ENCODE results near the gene KIF21A.
A peak's percentile ranks its signal among the peaks of the same experiment; 100 is the strongest.

Gene KIF21A

DNA sequence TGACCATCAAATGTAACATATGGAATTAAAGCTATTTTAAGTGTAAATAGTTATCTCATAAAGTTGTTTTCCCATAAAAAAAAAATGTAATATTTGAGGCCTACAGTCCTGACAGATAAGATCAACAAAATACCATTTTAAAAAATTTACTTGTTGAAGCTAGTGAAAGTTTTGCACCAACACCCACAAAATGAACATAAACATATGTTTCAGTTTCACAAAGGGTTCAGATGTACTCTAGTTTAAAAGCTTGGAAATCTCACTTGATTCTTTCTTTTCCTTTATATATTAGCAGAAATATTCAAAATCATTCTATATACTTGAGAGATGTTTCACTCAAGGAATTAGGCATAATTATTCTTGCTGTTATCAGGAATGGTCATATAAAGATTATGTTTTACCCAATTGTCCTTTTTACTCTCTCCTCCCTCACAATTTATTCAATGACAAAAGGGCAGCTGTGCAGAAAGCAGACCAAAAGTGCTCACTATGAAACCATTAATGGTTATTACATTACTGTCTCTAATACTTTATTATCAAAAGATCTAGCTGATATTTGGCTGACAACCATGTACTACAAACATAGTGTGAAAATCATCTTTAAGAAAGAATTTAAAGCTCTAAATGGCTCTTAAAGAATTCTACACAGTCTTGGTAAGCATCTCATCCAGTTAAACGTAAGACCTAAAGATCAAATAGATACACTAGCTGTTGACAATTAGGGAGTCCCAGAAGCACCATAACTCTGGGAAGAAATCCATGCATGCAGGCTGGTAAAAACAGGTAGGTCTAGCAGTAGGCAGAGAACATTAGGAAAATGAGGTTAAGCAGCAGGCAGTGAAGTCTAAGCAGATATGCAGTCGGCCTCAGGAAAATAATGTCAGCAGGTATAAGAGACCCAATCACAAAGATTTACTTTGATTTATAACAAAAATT, 28.8 kb downstream of the KIF21A start:
- Histone ChIP-seq H3K4me1 (ENCODE audit: control insufficient read depth, insufficient read depth, low read length) (no peaks in the 10 kb centered on the region), H3K36me3 (ENCODE audit: control insufficient read depth, insufficient read depth, low read length) (no peaks in the 10 kb centered on the region), H3K4me3 (ENCODE audit: insufficient read depth, low read depth, low read length) (no peak overlapping the region), H3K9me3 (ENCODE audit: control insufficient read depth, low read length) (no peaks in the 10 kb centered on the region), H3K27ac (ENCODE audit: insufficient read depth, low read depth, low read length, poor library complexity, severe bottlenecking) (no peak overlapping the region), H3K27me3 (ENCODE audit: control insufficient read depth, insufficient read depth, low read length, poor library complexity, severe bottlenecking) (no peaks in the 10 kb centered on the region)
- 84 to 95% methylated on average over 2 of the region's 2 CpGs for WGBS, 2 experiments

DNA sequence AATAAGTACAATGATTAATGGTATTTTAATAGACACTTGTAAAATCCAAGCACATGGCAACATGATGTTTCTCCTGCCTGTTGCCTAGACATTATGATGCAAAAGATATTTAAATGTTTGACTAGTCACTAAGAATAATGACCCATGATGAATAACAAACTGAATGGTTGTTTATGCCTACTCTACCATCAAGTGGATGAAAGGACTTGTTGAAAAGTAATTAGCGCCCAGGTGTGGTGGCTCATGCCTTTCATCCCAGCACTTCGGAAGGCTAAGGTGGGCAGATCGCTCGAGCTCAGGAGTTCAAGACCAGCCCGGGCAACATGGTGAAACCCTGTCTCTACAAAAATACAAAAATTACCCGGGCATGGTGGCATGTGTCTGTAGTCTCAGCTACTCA, 30.7 kb downstream of the KIF21A start:
- no peaks in the 10 kb centered on the region for H3K4me1 ChIP-seq (ENCODE audit: control insufficient read depth, insufficient read depth, low read length)
- H3K4me3 ChIP-seq (ENCODE audit: insufficient read depth, low read depth, low read length), result no peak overlapping the region
- no peaks in the 10 kb centered on the region for H3K27me3 ChIP-seq (ENCODE audit: control insufficient read depth, insufficient read depth, low read length, poor library complexity, severe bottlenecking)
- no peaks in the 10 kb centered on the region for H3K9me3 ChIP-seq (ENCODE audit: control insufficient read depth, low read length)
- H3K27ac ChIP-seq (ENCODE audit: insufficient read depth, low read depth, low read length, poor library complexity, severe bottlenecking), result no peak overlapping the region
- H3K36me3 ChIP-seq (ENCODE audit: control insufficient read depth, insufficient read depth, low read length), result no peaks in the 10 kb centered on the region
- WGBS, 2 experiments, result 91 to 94% methylated on average over 6 of the region's 6 CpGs

DNA sequence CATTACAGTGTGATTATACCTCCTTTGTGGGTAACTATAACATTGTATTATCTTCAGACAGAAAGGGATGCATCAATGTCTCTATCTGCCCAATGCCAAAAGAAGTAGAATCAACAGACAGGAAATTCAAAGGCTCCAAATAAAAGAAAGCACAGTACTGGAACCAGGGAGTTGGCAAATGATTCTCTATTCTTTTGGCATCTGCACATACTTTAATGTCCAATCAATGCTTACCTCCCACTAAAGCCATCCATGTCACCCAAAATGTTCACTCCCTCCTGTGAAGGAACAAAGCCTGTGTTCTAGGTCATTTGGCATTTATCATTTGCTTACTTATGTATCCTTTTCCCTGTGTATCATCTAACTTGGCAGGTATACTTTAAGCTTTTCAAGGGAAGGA, 36.7 kb downstream of the KIF21A start:
- H3K9me3 ChIP-seq (ENCODE audit: control insufficient read depth, low read length), result no peaks in the 10 kb centered on the region
- no peaks in the 10 kb centered on the region for H3K27me3 ChIP-seq (ENCODE audit: control insufficient read depth, insufficient read depth, low read length, poor library complexity, severe bottlenecking)

GRCh38 chr12:39405580-39405979, 37.3 kb downstream of the KIF21A start:
- Histone ChIP-seq H3K27ac (ENCODE audit: insufficient read depth, low read depth, low read length, poor library complexity, severe bottlenecking) (no peak overlapping the region), H3K4me3 (ENCODE audit: insufficient read depth, low read depth, low read length) (no peak overlapping the region), H3K36me3 (ENCODE audit: control insufficient read depth, insufficient read depth, low read length) (no peaks in the 10 kb centered on the region), H3K4me1 (ENCODE audit: control insufficient read depth, insufficient read depth, low read length) (peaks cover 7% of the 10 kb centered on the region), H3K9me3 (ENCODE audit: control insufficient read depth, low read length) (no peaks in the 10 kb centered on the region), H3K27me3 (ENCODE audit: control insufficient read depth, insufficient read depth, low read length, poor library complexity, severe bottlenecking) (no peaks in the 10 kb centered on the region)
- 98 to 100% methylated on average over 2 of the region's 3 CpGs for WGBS, 2 experiments

More for the DNA sequence above, 36.7 kb downstream of the KIF21A start:
- H3K4me3 ChIP-seq (ENCODE audit: insufficient read depth, low read depth, low read length), result no peak overlapping the region
- H3K4me1 ChIP-seq (ENCODE audit: control insufficient read depth, insufficient read depth, low read length), result peaks cover 7% of the 10 kb centered on the region
- H3K27ac ChIP-seq (ENCODE audit: insufficient read depth, low read depth, low read length, poor library complexity, severe bottlenecking), result no peak overlapping the region
- no peaks in the 10 kb centered on the region for H3K36me3 ChIP-seq (ENCODE audit: control insufficient read depth, insufficient read depth, low read length)

GRCh38 chr12:39404000-39404399, 38.9 kb downstream of the KIF21A start:
- 88 to 96% methylated on average over 1 of the region's 1 CpG for WGBS, 2 experiments
- H3K36me3 ChIP-seq (ENCODE audit: control insufficient read depth, insufficient read depth, low read length), result no peaks in the 10 kb centered on the region

GRCh38 chr12:39403376-39403775, 39.5 kb downstream of the KIF21A start:
- no peak overlapping the region for H3K4me3 ChIP-seq (ENCODE audit: insufficient read depth, low read depth, low read length)
- H3K9me3 ChIP-seq (ENCODE audit: control insufficient read depth, low read length), result no peaks in the 10 kb centered on the region
- H3K27ac ChIP-seq (ENCODE audit: insufficient read depth, low read depth, low read length, poor library complexity, severe bottlenecking), result no peak overlapping the region
- peaks cover 7% of the 10 kb centered on the region for H3K4me1 ChIP-seq (ENCODE audit: control insufficient read depth, insufficient read depth, low read length)
- no peaks in the 10 kb centered on the region for H3K27me3 ChIP-seq (ENCODE audit: control insufficient read depth, insufficient read depth, low read length, poor library complexity, severe bottlenecking)
- H3K36me3 ChIP-seq (ENCODE audit: control insufficient read depth, insufficient read depth, low read length), result no peaks in the 10 kb centered on the region

More at GRCh38 chr12:39404000-39404399, 38.9 kb downstream of the KIF21A start:
- no peak overlapping the region for H3K4me3 ChIP-seq (ENCODE audit: insufficient read depth, low read depth, low read length)
- H3K9me3 ChIP-seq (ENCODE audit: control insufficient read depth, low read length), result no peaks in the 10 kb centered on the region
- no peak overlapping the region for H3K27ac ChIP-seq (ENCODE audit: insufficient read depth, low read depth, low read length, poor library complexity, severe bottlenecking)
- no peaks in the 10 kb centered on the region for H3K27me3 ChIP-seq (ENCODE audit: control insufficient read depth, insufficient read depth, low read length, poor library complexity, severe bottlenecking)
- H3K4me1 ChIP-seq (ENCODE audit: control insufficient read depth, insufficient read depth, low read length), result peaks cover 7% of the 10 kb centered on the region

DNA sequence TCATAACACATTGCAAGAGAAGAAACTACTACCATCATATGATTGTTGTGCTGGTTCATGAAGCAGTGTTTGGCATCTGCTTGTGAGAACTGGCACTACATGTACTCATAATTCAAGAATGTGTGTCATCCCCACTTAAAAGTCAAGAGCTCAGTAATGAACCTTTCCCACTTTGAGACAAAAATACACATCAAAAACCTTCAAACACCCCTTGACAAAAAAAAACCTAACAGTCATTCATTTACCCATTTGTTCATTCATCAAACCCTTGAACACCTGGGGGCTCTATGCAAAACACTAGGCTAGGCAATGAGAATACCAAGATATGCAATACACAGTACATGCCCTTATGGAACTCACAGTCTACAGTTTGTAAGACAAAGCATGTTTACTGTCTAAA, 40.0 kb downstream of the KIF21A start:
- no peak overlapping the region for H3K4me3 ChIP-seq (ENCODE audit: insufficient read depth, low read depth, low read length)
- no peak overlapping the region for H3K27ac ChIP-seq (ENCODE audit: insufficient read depth, low read depth, low read length, poor library complexity, severe bottlenecking)
- no peaks in the 10 kb centered on the region for H3K9me3 ChIP-seq (ENCODE audit: control insufficient read depth, low read length)
- H3K36me3 ChIP-seq (ENCODE audit: control insufficient read depth, insufficient read depth, low read length), result no peaks in the 10 kb centered on the region
- no peaks in the 10 kb centered on the region for H3K27me3 ChIP-seq (ENCODE audit: control insufficient read depth, insufficient read depth, low read length, poor library complexity, severe bottlenecking)
- H3K4me1 ChIP-seq (ENCODE audit: control insufficient read depth, insufficient read depth, low read length), result peaks cover 7% of the 10 kb centered on the region

DNA sequence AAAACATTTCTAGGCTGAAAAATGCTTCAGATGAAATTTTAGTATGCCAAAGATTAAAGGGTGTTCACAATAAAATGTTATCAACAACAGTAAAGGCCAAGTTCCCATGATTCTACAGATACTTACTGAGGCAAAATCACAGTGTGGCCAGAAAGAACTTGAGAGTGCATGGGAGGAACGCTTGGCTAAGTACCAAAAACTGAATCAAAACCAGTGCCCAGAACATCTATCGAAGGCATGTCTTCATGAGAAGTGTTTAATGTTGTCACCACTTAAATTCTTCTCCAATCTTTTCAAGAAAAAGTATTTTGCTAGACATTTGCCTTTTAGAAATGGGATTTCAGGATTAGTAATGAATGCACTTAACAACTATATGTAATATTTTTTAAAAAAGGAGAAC, 41.5 kb downstream of the KIF21A start:
- WGBS, 2 experiments, result 90 to 93% methylated on average over 2 of the region's 2 CpGs
- Histone ChIP-seq H3K9me3 (ENCODE audit: control insufficient read depth, low read length) (no peaks in the 10 kb centered on the region), H3K27ac (ENCODE audit: insufficient read depth, low read depth, low read length, poor library complexity, severe bottlenecking) (no peak overlapping the region), H3K36me3 (ENCODE audit: control insufficient read depth, insufficient read depth, low read length) (no peaks in the 10 kb centered on the region), H3K4me1 (ENCODE audit: control insufficient read depth, insufficient read depth, low read length) (peaks cover 2% of the 10 kb centered on the region), H3K27me3 (ENCODE audit: control insufficient read depth, insufficient read depth, low read length, poor library complexity, severe bottlenecking) (no peaks in the 10 kb centered on the region), H3K4me3 (ENCODE audit: insufficient read depth, low read depth, low read length) (no peak overlapping the region)

DNA sequence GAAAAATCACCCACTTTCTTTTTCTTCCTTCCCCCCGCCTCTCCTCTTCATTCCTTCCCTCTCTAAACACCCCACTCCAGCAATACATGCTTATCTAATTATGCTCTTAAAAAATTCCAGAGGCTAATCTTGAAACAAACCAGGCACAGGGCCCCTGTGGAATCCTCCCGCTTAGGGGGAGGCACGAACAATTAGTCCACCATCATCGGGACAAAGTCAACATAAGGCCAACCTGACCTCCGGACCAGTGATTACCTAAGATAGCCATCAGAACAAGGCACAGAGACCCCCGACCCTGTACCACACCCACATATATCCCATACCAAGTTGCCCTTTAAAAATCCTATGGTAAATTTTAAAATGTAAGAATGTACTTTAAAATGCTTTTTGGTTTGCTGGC, 47.1 kb downstream of the KIF21A start:
- Histone ChIP-seq H3K27me3 (ENCODE audit: control insufficient read depth, insufficient read depth, low read length, poor library complexity, severe bottlenecking) (no peaks in the 10 kb centered on the region), H3K4me1 (ENCODE audit: control insufficient read depth, insufficient read depth, low read length) (peaks cover 22% of the 10 kb centered on the region), H3K36me3 (ENCODE audit: control insufficient read depth, insufficient read depth, low read length) (no peaks in the 10 kb centered on the region), H3K4me3 (ENCODE audit: insufficient read depth, low read depth, low read length) (no peak overlapping the region), H3K9me3 (ENCODE audit: control insufficient read depth, low read length) (no peaks in the 10 kb centered on the region), H3K27ac (ENCODE audit: insufficient read depth, low read depth, low read length, poor library complexity, severe bottlenecking) (no peak overlapping the region)
- WGBS, 2 experiments, result 88 to 96% methylated on average over 6 of the region's 6 CpGs

- Histone ChIP-seq H3K4me3 (ENCODE audit: insufficient read depth, low read depth, low read length) (no peak overlapping the region), H3K9me3 (ENCODE audit: control insufficient read depth, low read length) (no peaks in the 10 kb centered on the region), H3K4me1 (ENCODE audit: control insufficient read depth, insufficient read depth, low read length) (peaks cover 22% of the 10 kb centered on the region), H3K36me3 (ENCODE audit: control insufficient read depth, insufficient read depth, low read length) (no peaks in the 10 kb centered on the region), H3K27me3 (ENCODE audit: control insufficient read depth, insufficient read depth, low read length, poor library complexity, severe bottlenecking) (no peaks in the 10 kb centered on the region), H3K27ac (ENCODE audit: insufficient read depth, low read depth, low read length, poor library complexity, severe bottlenecking) (peak overlapping the region; percentile 0)
- 7 to 9% methylated on average over 5 of the region's 5 CpGs for WGBS, 2 experiments
Observed at GRCh38 chr12:39393890-39394289, 49.0 kb downstream of the KIF21A start.

All from ectodermal cell (in vitro differentiated cells).